ENCODE data around the gene TARM1. TPM values are rescaled to one million over a fixed set of nuclear protein-coding genes. Genes with fewer than 3 reads are reported as not detected.
A peak's percentile ranks its signal among the peaks of the same experiment; 100 is the strongest.
"Not testable (repeated sequence)": the region's sequence is repeated elsewhere in the genome, so short reads cannot be mapped to it uniquely, and the experiment has no call there.

TARM1 gene
- total RNA-seq, 2 donors from 2014 or later, result not detected

- DNase-seq (no peak), ATAC-seq (replicated peaks in 1 of 2) (no peak)
- Mint-ChIP-seq H3K9me3 (no peaks in the 10 kb centered on the region), H3K27me3 (ENCODE audit: low read depth) (peaks cover 22% of the 10 kb centered on the region), H3K4me3 (no peak overlapping the region), H3K27ac (no peak overlapping the region), H3K36me3 (ENCODE audit: insufficient read depth in 2 of 2) (no peaks in the 10 kb centered on the region), H3K4me1 (ENCODE audit: low read depth) (no peaks in the 10 kb centered on the region)
These were observed 41.2 kb downstream of the TARM1 start for GRCh38 chr19:54040003-54040402.

GRCh38 chr19:54036542-54036941, 44.6 kb downstream of the TARM1 start:
- H3K36me3 Mint-ChIP-seq (ENCODE audit: insufficient read depth in 2 of 2); DNase-seq; H3K27ac Mint-ChIP-seq; H3K4me1 Mint-ChIP-seq (ENCODE audit: low read depth); H3K4me3 Mint-ChIP-seq; ATAC-seq (replicated peaks in 1 of 2); H3K9me3 Mint-ChIP-seq: not testable (repeated sequence)
- H3K27me3 Mint-ChIP-seq (ENCODE audit: low read depth), result peaks cover 12% of the 10 kb centered on the region

GRCh38 chr19:54035215-54036178, 45.7 kb downstream of the TARM1 start:
- Mint-ChIP-seq H3K27ac (no peak overlapping the region), H3K4me3 (no peak overlapping the region), H3K27me3 (ENCODE audit: low read depth) (peaks cover 17% of the 10 kb centered on the region), H3K4me1 (ENCODE audit: low read depth) (no peaks in the 10 kb centered on the region), H3K36me3 (ENCODE audit: insufficient read depth in 2 of 2) (no peaks in the 10 kb centered on the region), H3K9me3 (no peaks in the 10 kb centered on the region)
- no peak for ATAC-seq (replicated peaks in 1 of 2)
- no peak for DNase-seq

- no peaks in the 10 kb centered on the region for H3K9me3 Mint-ChIP-seq
- peaks cover 24% of the 10 kb centered on the region for H3K27me3 Mint-ChIP-seq (ENCODE audit: low read depth)
- DNase-seq, result no peak
These were observed 50.1 kb downstream of the TARM1 start for GRCh38 chr19:54030895-54031586.

GRCh38 chr19:54029930-54030490, 51.2 kb downstream of the TARM1 start:
- Mint-ChIP-seq H3K4me3 (no peak overlapping the region), H3K27ac (no peak overlapping the region), H3K27me3 (ENCODE audit: low read depth) (peaks cover 29% of the 10 kb centered on the region), H3K4me1 (ENCODE audit: low read depth) (no peaks in the 10 kb centered on the region), H3K9me3 (no peaks in the 10 kb centered on the region), H3K36me3 (ENCODE audit: insufficient read depth in 2 of 2) (peaks cover 0 to 1% of the 10 kb centered on the region in 2 donors)
- peak; percentile 56 to 57 for DNase-seq
- no peak for ATAC-seq (replicated peaks in 1 of 2)

More at GRCh38 chr19:54030895-54031586, 50.1 kb downstream of the TARM1 start:
- no peaks in the 10 kb centered on the region for H3K4me1 Mint-ChIP-seq (ENCODE audit: low read depth)
- H3K27ac Mint-ChIP-seq, result no peak overlapping the region
- peaks cover 0 to 1% of the 10 kb centered on the region in 2 donors for H3K36me3 Mint-ChIP-seq (ENCODE audit: insufficient read depth in 2 of 2)
- H3K4me3 Mint-ChIP-seq, result no peak overlapping the region
- ATAC-seq (replicated peaks in 1 of 2), result no peak

- Mint-ChIP-seq H3K4me3 (no peak overlapping the region), H3K9me3 (no peaks in the 10 kb centered on the region), H3K27ac (no peak overlapping the region), H3K4me1 (ENCODE audit: low read depth) (peaks cover 1% of the 10 kb centered on the region), H3K27me3 (ENCODE audit: low read depth) (peaks cover 36% of the 10 kb centered on the region), H3K36me3 (ENCODE audit: insufficient read depth in 2 of 2) (peaks cover 0 to 1% of the 10 kb centered on the region in 2 donors)
- DNase-seq (no peak), ATAC-seq (replicated peaks in 1 of 2) (no peak)
These were observed 51.9 kb downstream of the TARM1 start for GRCh38 chr19:54029301-54029700.

GRCh38 chr19:54026656-54027055, 54.5 kb downstream of the TARM1 start:
- Mint-ChIP-seq H3K9me3 (no peaks in the 10 kb centered on the region), H3K4me3 (no peak overlapping the region), H3K27ac (no peak overlapping the region), H3K4me1 (ENCODE audit: low read depth) (peaks cover 8% of the 10 kb centered on the region), H3K27me3 (ENCODE audit: low read depth) (peaks cover 55% of the 10 kb centered on the region), H3K36me3 (ENCODE audit: insufficient read depth in 2 of 2) (peaks cover 0 to 1% of the 10 kb centered on the region in 2 donors)
- DNase-seq, result no peak
- no peak for ATAC-seq (replicated peaks in 1 of 2)

GRCh38 chr19:54024660-54025059, 56.5 kb downstream of the TARM1 start:
- Mint-ChIP-seq H3K4me1 (ENCODE audit: low read depth) (peaks cover 14% of the 10 kb centered on the region), H3K27ac (no peak overlapping the region), H3K27me3 (ENCODE audit: low read depth) (peaks cover 42% of the 10 kb centered on the region), H3K4me3 (no peak overlapping the region), H3K9me3 (no peaks in the 10 kb centered on the region), H3K36me3 (ENCODE audit: insufficient read depth in 2 of 2) (no peaks in the 10 kb centered on the region)
- DNase-seq, result no peak
- ATAC-seq (replicated peaks in 1 of 2), result no peak

- H3K4me3 Mint-ChIP-seq, result no peak overlapping the region
- H3K27ac Mint-ChIP-seq, result no peak overlapping the region
These were observed 58.0 kb downstream of the TARM1 start for GRCh38 chr19:54023191-54023590.

GRCh38 chr19:54021932-54022331, 59.2 kb downstream of the TARM1 start:
- DNase-seq (no peak), ATAC-seq (replicated peaks in 1 of 2) (no peak)
- no peak overlapping the region for H3K4me3 Mint-ChIP-seq
- H3K9me3 Mint-ChIP-seq, result no peaks in the 10 kb centered on the region
- H3K36me3 Mint-ChIP-seq (ENCODE audit: insufficient read depth in 2 of 2), result no peaks in the 10 kb centered on the region
- peaks cover 14% of the 10 kb centered on the region for H3K4me1 Mint-ChIP-seq (ENCODE audit: low read depth)
- H3K27ac Mint-ChIP-seq, result no peak overlapping the region
- H3K27me3 Mint-ChIP-seq (ENCODE audit: low read depth), result peaks cover 46% of the 10 kb centered on the region

More at GRCh38 chr19:54023191-54023590, 58.0 kb downstream of the TARM1 start:
- ATAC-seq (replicated peaks in 1 of 2), result no peak
- Mint-ChIP-seq H3K36me3 (ENCODE audit: insufficient read depth in 2 of 2) (no peaks in the 10 kb centered on the region), H3K4me1 (ENCODE audit: low read depth) (peaks cover 14% of the 10 kb centered on the region), H3K9me3 (no peaks in the 10 kb centered on the region), H3K27me3 (ENCODE audit: low read depth) (peaks cover 40% of the 10 kb centered on the region)
- no peak for DNase-seq

GRCh38 chr19:54021363-54021762, 59.8 kb downstream of the TARM1 start:
- Mint-ChIP-seq H3K27me3 (ENCODE audit: low read depth) (peaks cover 46% of the 10 kb centered on the region), H3K27ac (no peak overlapping the region), H3K4me1 (ENCODE audit: low read depth) (peaks cover 14% of the 10 kb centered on the region), H3K4me3 (no peak overlapping the region), H3K36me3 (ENCODE audit: insufficient read depth in 2 of 2) (no peaks in the 10 kb centered on the region), H3K9me3 (no peaks in the 10 kb centered on the region)
- DNase-seq (no peak), ATAC-seq (replicated peaks in 1 of 2) (no peak)
